ENCODE measurements around the gene SFMBT1.

Gene SFMBT1

DNA sequence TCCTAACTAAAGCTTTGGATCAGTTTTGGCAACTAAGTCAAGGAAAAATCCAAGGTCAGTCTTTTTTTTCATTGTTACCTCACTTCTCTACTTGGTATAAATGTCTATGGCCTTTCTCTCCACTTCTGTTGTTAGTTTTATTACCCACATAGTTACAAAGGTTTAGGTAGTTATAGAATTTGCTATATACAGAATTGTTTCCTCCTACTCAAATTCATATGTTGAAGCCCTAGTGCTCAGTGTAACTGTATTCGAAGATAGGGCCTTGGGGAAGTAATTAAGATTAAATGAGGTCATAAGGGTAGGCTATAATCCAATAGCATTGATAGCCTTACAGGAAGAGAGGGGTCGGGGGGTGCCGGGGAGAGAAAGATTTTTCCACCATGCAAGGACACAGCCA, 128.8 kb downstream of the SFMBT1 start:
- no peak for DNase-seq (ENCODE audit: low read depth)
- TF ChIP-seq CTCF (conservative IDR thresholded peaks at IDR 0.05; ENCODE audit: control insufficient read depth, insufficient read depth, low read depth, low read length): no peak
- no peak overlapping the region for H3K4me3 ChIP-seq (ENCODE audit: control insufficient read depth, low read depth, low read length)

DNA sequence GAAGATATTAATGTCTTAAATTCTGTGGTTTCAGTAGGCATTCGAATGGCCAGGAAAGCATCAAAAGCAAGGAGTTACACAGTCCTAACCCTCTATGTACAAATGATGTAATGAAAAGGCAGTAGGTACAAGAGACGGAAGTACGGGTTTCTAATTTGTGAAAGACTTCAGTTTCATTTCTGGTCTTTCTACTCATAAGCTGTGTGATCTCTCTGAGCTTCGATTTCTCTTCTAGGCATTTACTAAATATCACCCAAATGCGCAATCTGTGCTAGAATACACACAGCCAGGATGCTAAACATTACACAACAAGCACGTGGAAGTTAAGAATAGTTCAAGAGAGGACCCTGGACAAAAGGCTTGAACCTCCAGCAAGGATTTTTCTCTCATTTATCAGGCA, 130.6 kb downstream of the SFMBT1 start:
- no peak for TF ChIP-seq CTCF (conservative IDR thresholded peaks at IDR 0.05; ENCODE audit: control insufficient read depth, insufficient read depth, low read depth, low read length)
- H3K4me3 ChIP-seq (ENCODE audit: control insufficient read depth, low read depth, low read length): no peak overlapping the region
- no peak for DNase-seq (ENCODE audit: low read depth)

- no peak overlapping the region for H3K4me3 ChIP-seq (ENCODE audit: control insufficient read depth, low read depth, low read length)
- TF ChIP-seq CTCF (conservative IDR thresholded peaks at IDR 0.05; ENCODE audit: control insufficient read depth, insufficient read depth, low read depth, low read length): no peak
- DNase-seq (ENCODE audit: low read depth): no peak
Measured at GRCh38 chr3:52912885-52913731, 132.8 kb downstream of the SFMBT1 start.

DNA sequence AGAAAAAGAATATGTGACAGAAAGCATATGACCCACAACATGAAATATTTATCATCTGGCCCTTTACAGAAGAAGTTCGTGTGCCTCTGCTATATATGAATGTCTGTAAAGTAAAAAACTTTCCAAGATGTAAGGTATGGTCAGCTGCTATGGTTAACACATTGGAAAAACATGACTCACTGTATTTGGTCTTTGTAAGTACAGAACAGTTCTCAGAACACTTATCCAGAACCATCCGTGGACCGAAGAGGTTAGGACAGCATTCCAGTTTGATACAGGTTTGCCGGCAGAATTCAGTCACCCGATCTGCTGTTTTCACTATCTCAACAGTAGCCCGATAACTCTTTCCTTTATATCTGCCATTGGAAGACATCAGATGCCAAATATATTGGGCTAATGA, 135.1 kb downstream of the SFMBT1 start:
- TF ChIP-seq CTCF (conservative IDR thresholded peaks at IDR 0.05; ENCODE audit: control insufficient read depth, insufficient read depth, low read depth, low read length): no peak
- no peak for DNase-seq (ENCODE audit: low read depth)
- H3K4me3 ChIP-seq (ENCODE audit: control insufficient read depth, low read depth, low read length): no peak overlapping the region

GRCh38 chr3:52907497-52907896, 138.4 kb downstream of the SFMBT1 start:
- no peak for DNase-seq (ENCODE audit: low read depth)
- TF ChIP-seq CTCF (conservative IDR thresholded peaks at IDR 0.05; ENCODE audit: control insufficient read depth, insufficient read depth, low read depth, low read length): no peak
- H3K4me3 ChIP-seq (ENCODE audit: control insufficient read depth, low read depth, low read length): no peak overlapping the region

DNA sequence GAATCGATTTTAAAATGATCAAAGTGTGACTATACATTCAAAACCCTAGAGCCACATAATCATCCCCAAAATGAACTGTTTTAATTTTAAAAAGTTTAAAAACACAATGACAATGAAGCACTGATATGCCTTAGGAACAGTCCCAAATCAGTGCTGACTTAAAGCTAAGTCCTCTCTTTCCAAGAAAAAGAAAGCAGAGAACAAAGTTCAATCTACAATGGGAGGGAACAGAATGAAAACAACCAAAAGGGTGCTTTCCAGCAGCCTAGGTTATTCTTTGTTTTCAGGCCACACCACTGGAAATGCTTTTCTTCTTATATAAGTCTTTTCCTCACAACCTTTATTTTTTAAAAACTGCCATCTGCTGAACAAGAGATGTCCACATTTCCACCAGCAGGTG, 141.3 kb downstream of the SFMBT1 start:
- no peak overlapping the region for H3K4me3 ChIP-seq (ENCODE audit: control insufficient read depth, low read depth, low read length)
- DNase-seq (ENCODE audit: low read depth): no peak
- TF ChIP-seq CTCF (conservative IDR thresholded peaks at IDR 0.05; ENCODE audit: control insufficient read depth, insufficient read depth, low read depth, low read length): no peak
